Activated B cell treated with CpG ODN at 0.5 μM for 24 hours (primary cell): ENCODE results near the gene RBBP8NL. TPM values are rescaled to one million over a fixed set of nuclear protein-coding genes. Genes with fewer than 3 reads are reported as not detected.

Source experiments
- ATAC-seq: fragments of 200-7000 bp; cut with Tn5 transposase; one replicate; pipeline ENCODE4 v1.10.0; 2021; ENCODE audit warnings: low read depth, mild to moderate bottlenecking, moderate library complexity
- CTCF ChIA-PET: fragments of 350-600 bp; sonication (Branson Sonifier 250); formaldehyde crosslinking; loops from one replicate; lab custom pipeline; 2021; ENCODE audit warnings: antibody characterized with exemption; lab: Charles Lee
- POLR2A ChIA-PET: fragments of 350-600 bp; sonication (Branson Sonifier 250); formaldehyde crosslinking; loops from one replicate; lab custom pipeline; 2021; ENCODE audit warnings: antibody characterized with exemption; lab: Charles Lee
- DNase-seq: peaks from one replicate; pipeline ENCODE4 v3.0.0; 2022
- H3K27ac Mint-ChIP-seq: one replicate; pipeline ENCODE4 v1.8.0; 2020; ENCODE audit warnings: mixed read lengths
- H3K27me3 Mint-ChIP-seq: one replicate; pipeline ENCODE4 v1.8.0; 2021; ENCODE audit warnings: mixed read lengths
- H3K36me3 Mint-ChIP-seq: one replicate; pipeline ENCODE4 v1.8.0; 2021; ENCODE audit warnings: low read depth, mixed read lengths
- H3K4me1 Mint-ChIP-seq: one replicate; pipeline ENCODE4 v1.8.0; 2021; ENCODE audit warnings: mixed read lengths
- H3K4me3 Mint-ChIP-seq: one replicate; pipeline ENCODE4 v1.8.0; 2020; ENCODE audit warnings: mild to moderate bottlenecking, mixed read lengths
- H3K9me3 Mint-ChIP-seq: one replicate; pipeline ENCODE4 v1.8.0; 2020; ENCODE audit warnings: mixed read lengths
- CTCF ChIP-seq: fragments of 200-600 bp; IDR thresholded peaks from one replicate; pipeline ENCODE4 v1.8.0; 2022; ENCODE audit warnings: antibody characterized with exemption, mild to moderate bottlenecking
- intact Hi-C: fragments of 100-400 bp; cut with micrococcal nuclease; formaldehyde crosslinking; loops from one replicate; pipeline ENCODE4 v1.15.1; 2024
- total RNA-seq: library from RNA; stranded (reverse); gene quantifications from 2 replicates; pipeline ENCODE4 v1.2.3, GENCODE V29; 2022

RBBP8NL gene
- total RNA-seq, 1 donor from 2014 or later, result not detected

- Mint-ChIP-seq H3K9me3 (no peaks in the 10 kb centered on the region), H3K36me3 (peaks cover 49% of the 10 kb centered on the region), H3K4me3 (no peak overlapping the region), H3K4me1 (peaks cover 9% of the 10 kb centered on the region), H3K27ac (no peak overlapping the region), H3K27me3 (no peaks in the 10 kb centered on the region)
- no peak for TF ChIP-seq CTCF
- ATAC-seq (no peak), DNase-seq (no peak)
- CTCF ChIA-PET, result no interaction called here
- intact Hi-C loops, result no loop called here
- POLR2A ChIA-PET, result no interaction called here
These were observed 33.5 kb downstream of the RBBP8NL start for GRCh38 chr20:62393830-62394229.

GRCh38 chr20:62393335-62393665, 34.0 kb downstream of the RBBP8NL start:
- no peaks in the 10 kb centered on the region for H3K9me3 Mint-ChIP-seq
- TF ChIP-seq CTCF, result no peak
- H3K27me3 Mint-ChIP-seq, result no peaks in the 10 kb centered on the region
- ChIA-PET CTCF (no interaction called here), POLR2A (no interaction called here)
- DNase-seq (no peak), ATAC-seq (no peak)
- H3K27ac Mint-ChIP-seq, result no peak overlapping the region
- H3K36me3 Mint-ChIP-seq, result peaks cover 55% of the 10 kb centered on the region
- intact Hi-C loops, result no loop called here
- H3K4me1 Mint-ChIP-seq, result peaks cover 14% of the 10 kb centered on the region
- no peak overlapping the region for H3K4me3 Mint-ChIP-seq

- no peaks in the 10 kb centered on the region for H3K9me3 Mint-ChIP-seq
- TF ChIP-seq CTCF, result no peak
- no peak for DNase-seq
- CTCF ChIA-PET, result no interaction called here
- peaks cover 60% of the 10 kb centered on the region for H3K36me3 Mint-ChIP-seq
- ATAC-seq, result no peak
- no peak overlapping the region for H3K27ac Mint-ChIP-seq
- peaks cover 20% of the 10 kb centered on the region for H3K4me1 Mint-ChIP-seq
- intact Hi-C loops, result no loop called here
- H3K4me3 Mint-ChIP-seq, result no peak overlapping the region
- no peaks in the 10 kb centered on the region for H3K27me3 Mint-ChIP-seq
- POLR2A ChIA-PET, result no interaction called here
These were observed 34.6 kb downstream of the RBBP8NL start for GRCh38 chr20:62392621-62393334.

- Mint-ChIP-seq H3K27me3 (no peaks in the 10 kb centered on the region), H3K27ac (no peak overlapping the region), H3K4me3 (no peak overlapping the region), H3K4me1 (peaks cover 26% of the 10 kb centered on the region), H3K9me3 (no peaks in the 10 kb centered on the region), H3K36me3 (peaks cover 63% of the 10 kb centered on the region)
- no peak for DNase-seq
- POLR2A ChIA-PET, result no interaction called here
- TF ChIP-seq CTCF, result no peak
- no peak for ATAC-seq
- intact Hi-C loops, result no loop called here
- CTCF ChIA-PET, result no interaction called here
These were observed 35.3 kb downstream of the RBBP8NL start for GRCh38 chr20:62392077-62392418.

- intact Hi-C loops, result no loop called here
- POLR2A ChIA-PET, result interaction anchor here (0.6 to 1.0 kb wide), 2 partner anchors 225 to 350 kb away, joined by 3 to 4 read pairs; no protein-coding TSS in a partner anchor
- Mint-ChIP-seq H3K9me3 (no peaks in the 10 kb centered on the region), H3K36me3 (peaks cover 62% of the 10 kb centered on the region), H3K4me1 (peaks cover 26% of the 10 kb centered on the region), H3K4me3 (no peak overlapping the region), H3K27ac (no peak overlapping the region), H3K27me3 (no peaks in the 10 kb centered on the region)
- ATAC-seq, result no peak
- no peak for TF ChIP-seq CTCF
- CTCF ChIA-PET, result no interaction called here
- DNase-seq, result no peak
These were observed 35.9 kb downstream of the RBBP8NL start for GRCh38 chr20:62391165-62392076.
